Measurements from ENCODE around the gene SIK3. TPM values are rescaled to one million over a fixed set of nuclear protein-coding genes. Genes with fewer than 3 reads are reported as not detected.

SIK3 gene
- total and polyA plus RNA-seq, 2 experiments from 2014 or later: 6.1 to 33.9 TPM

DNA sequence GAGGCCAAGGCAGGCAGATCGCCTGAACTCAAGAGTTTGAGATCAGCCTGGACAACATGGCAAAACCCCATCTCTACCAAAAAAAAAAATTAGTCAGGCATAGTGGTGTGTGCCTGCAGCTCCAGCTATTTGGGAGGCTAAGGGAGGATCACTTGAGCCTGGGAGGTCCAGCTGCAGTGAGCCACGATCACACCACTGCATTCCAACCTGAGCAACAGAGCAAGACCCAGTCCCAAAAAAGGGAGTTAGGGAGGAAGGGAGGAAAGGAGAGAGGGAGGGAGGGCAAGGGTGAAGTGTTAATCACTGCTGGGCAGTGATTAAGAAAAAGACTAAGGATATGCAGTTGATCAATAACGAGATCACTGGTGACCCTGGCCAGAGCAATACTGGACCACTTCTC lies 204.8 kb downstream of the SIK3 start:
- H3K4me2 ChIP-seq: no peak overlapping the region
- H3F3A ChIP-seq (replicated peaks; ENCODE audit: low read depth): no peaks in the 10 kb centered on the region
- H3K27ac ChIP-seq (ENCODE audit: low read depth): no peak overlapping the region
- peaks cover 5% of the 10 kb centered on the region for H4K20me1 ChIP-seq (replicated peaks; ENCODE audit: insufficient read depth)
- no peak overlapping the region for H3K4me3 ChIP-seq
- peaks cover 9% of the 10 kb centered on the region; the same call in 1 of the 2 replicates for H3K36me3 ChIP-seq (ENCODE audit: insufficient read depth)
- Mint-ChIP-seq H3K9me3 (no peaks in the 10 kb centered on the region), H3K36me3 (ENCODE audit: low read depth) (peaks cover 8% of the 10 kb centered on the region; the same call in 2 of the 3 replicates), H3K4me3 (no peak overlapping the region), H3K27ac (no peak overlapping the region), H3K27me3 (ENCODE audit: insufficient read depth, low read depth, poor library complexity) (peaks cover 4% of the 10 kb centered on the region), H3K4me1 (peaks cover 5% of the 10 kb centered on the region; the same call in 2 of the 3 replicates)
- no peaks in the 10 kb centered on the region for H3K9me2 ChIP-seq (ENCODE audit: insufficient read depth)
- no peaks in the 10 kb centered on the region for H3K79me2 ChIP-seq (replicated peaks; ENCODE audit: insufficient read depth)
- TF ChIP-seq ZNF462 (CRISPR knock-in tag; IDR thresholded peaks at IDR 0.05): no peak
- TF ChIP-seq JUNB (IDR thresholded peaks at IDR 0.05; ENCODE audit: unreplicated experiment): no peak
- no peak for TF ChIP-seq EZH2phosphoT487 (IDR thresholded peaks at IDR 0.05; ENCODE audit: unreplicated experiment)
- no peak for TF ChIP-seq EZH2 (IDR thresholded peaks at IDR 0.05; ENCODE audit: low read depth, unreplicated experiment)
- no peak for TF ChIP-seq ZNF114 (CRISPR knock-in tag; IDR thresholded peaks at IDR 0.05)
- TF ChIP-seq CTCF (conservative IDR thresholded peaks at IDR 0.05; ENCODE audit: low read depth in 2 of 2): no peak
- TF ChIP-seq REST (IDR thresholded peaks at IDR 0.05; ENCODE audit: unreplicated experiment): no peak
- no peak for TF ChIP-seq POLR2AphosphoS5 (IDR thresholded peaks at IDR 0.05; ENCODE audit: low read depth)
- TF ChIP-seq ZNF331 (CRISPR knock-in tag; IDR thresholded peaks at IDR 0.05; ENCODE audit: low read depth): no peak
- no peak for TF ChIP-seq NANOG (IDR thresholded peaks at IDR 0.05; ENCODE audit: borderline replicate concordance)
- TF ChIP-seq, protein P1, sequence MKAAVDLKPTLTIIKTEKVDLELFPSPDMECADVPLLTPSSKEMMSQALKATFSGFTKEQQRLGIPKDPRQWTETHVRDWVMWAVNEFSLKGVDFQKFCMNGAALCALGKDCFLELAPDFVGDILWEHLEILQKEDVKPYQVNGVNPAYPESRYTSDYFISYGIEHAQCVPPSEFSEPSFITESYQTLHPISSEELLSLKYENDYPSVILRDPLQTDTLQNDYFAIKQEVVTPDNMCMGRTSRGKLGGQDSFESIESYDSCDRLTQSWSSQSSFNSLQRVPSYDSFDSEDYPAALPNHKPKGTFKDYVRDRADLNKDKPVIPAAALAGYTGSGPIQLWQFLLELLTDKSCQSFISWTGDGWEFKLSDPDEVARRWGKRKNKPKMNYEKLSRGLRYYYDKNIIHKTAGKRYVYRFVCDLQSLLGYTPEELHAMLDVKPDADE (IDR thresholded peaks at IDR 0.05): no peak
- TF ChIP-seq CREB1 (CRISPR knock-in tag; IDR thresholded peaks at IDR 0.05; ENCODE audit: low read depth): no peak
- no peak for TF ChIP-seq STAT1 (IDR thresholded peaks at IDR 0.05; ENCODE audit: unreplicated experiment)
- no peaks in the 10 kb centered on the region for H3K27me3 ChIP-seq (ENCODE audit: insufficient read depth)
- no peaks in the 10 kb centered on the region for H3K4me1 ChIP-seq (ENCODE audit: insufficient read depth)
- ATAC-seq (no peak), DNase-seq (ENCODE audit: low spot score) (no peak)
- H2AFZ ChIP-seq: no peak overlapping the region

All from GM23338 (cell line).